HTERT RPE-1 (cell line): ENCODE measurements around the gene MAP2K5.
"Not testable (repeated sequence)": the region's sequence is repeated elsewhere in the genome, so short reads cannot be mapped to it uniquely, and the experiment has no call there.

Experiments
- in situ Hi-C: fragments of 300-500 bp; cut with MboI; formaldehyde crosslinking; loops from 4 replicates; pipeline ENCODE4 v1.14.3; 2020; ENCODE audit warnings: low sequenced_read_pairs

The MAP2K5 gene

DNA sequence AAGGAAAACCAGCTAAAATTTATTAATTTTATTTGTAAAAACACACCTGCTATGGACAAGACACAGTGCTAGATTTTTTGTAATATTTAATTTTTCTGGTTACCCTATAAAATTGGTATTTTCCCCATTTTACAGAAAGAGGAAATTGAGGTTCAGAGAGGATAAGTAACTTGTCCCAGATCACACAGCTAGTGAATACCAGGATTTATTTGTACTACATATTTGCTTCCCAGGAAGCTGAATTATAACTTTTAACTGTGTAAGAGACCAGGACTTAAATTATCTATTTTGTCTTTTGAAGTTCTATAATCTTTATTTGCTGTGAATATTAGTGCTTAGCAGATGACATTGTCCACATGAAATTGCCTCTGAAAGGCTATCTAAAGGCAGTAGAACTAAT lies 49.7 kb downstream of the MAP2K5 start:
- in situ Hi-C loops: no loop called here

DNA sequence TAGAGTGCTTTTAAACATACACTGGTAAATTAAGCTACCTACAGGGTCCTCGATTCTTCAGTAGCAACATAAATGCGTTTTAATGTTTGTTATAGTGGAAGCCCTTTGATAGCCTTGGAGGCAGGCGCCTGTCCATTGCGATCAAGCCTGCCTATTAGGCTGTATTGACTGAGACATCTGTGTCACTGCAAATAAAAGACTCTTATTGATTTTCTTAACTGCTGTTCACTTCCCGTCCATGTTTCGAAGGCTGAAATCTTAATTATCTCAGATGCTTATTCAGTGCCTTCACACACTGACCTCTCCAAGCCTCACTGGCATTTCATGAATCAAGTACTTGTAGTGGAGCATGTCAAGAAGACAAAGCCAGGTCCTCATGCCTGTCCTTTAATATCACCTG lies 51.1 kb downstream of the MAP2K5 start:
- in situ Hi-C loops: no loop called here

DNA sequence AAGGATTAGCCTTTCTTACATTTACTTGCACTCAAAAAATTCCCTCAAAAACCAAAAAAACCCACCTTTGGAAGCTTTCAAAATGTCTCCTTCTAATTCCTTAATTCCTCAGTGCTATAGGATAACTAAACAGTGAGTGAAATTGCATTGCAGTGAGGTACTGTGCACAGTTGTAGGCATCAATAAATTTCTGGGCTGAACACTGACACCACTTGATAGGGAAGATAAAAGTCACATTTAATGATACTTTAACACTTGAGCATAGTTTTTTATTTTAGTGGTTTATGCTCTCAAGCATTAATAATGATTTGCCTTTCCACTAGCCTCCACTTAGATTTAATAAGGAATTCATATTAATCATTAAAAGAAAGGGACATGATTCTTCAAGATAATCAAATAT lies 52.3 kb downstream of the MAP2K5 start:
- in situ Hi-C loops: no loop called here

DNA sequence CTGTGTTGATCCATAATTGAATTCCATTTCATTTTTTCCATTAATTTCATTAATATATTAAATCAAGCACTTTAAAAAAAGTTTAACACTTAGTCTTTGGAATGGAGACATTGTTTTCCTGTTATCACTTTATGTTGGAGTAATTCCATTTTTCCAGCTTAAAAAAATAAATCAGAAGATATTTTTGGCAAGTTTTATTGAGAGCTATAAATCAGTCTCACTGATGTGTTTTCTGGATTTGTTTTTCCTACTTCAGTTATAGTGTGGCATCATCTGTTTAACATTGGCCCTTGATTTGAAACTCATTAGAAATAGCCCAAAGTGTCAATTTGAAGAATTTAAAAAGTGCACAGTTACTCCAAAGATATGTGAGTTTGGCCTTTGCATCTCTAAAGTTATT lies 53.1 kb downstream of the MAP2K5 start:
- in situ Hi-C loops: no loop called here

DNA sequence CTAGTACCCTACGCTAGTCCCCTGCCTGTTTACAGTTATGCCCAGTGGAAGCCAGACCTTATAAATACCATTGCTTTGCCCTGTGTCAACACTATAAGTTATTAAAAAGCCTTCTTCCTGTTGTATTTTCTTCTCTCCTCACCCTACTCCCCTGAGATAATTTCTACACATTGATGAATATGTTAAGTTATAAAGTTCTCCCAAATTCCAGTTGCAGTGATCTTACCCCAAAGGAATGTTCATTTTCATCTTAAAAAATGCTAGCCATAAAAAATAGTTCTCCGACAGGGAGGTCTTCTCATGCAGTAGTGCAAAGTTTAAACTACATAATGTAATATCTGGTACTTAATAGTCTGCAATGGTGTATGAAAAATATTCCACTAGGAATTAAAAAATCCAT lies 58.6 kb downstream of the MAP2K5 start:
- in situ Hi-C loops: no loop called here

DNA sequence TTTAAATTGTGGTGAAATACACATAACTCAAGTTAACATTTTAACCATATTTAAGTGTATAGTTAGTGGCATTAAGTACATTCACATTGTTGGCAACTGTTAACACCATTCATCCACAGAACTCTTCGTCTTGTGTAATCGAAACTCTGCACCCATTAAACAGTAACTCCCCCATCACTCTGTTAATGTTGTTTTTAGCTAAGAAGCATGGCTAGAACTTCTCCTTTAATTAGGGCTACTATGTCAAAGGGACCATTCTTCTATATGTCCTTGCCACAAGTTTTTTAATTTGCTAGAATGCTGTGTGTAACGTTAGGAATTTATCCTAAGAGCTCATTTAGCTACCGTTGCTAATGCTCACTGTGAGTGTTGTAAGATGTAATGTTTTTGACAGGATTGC lies 60.6 kb downstream of the MAP2K5 start:
- in situ Hi-C loops: no loop called here

DNA sequence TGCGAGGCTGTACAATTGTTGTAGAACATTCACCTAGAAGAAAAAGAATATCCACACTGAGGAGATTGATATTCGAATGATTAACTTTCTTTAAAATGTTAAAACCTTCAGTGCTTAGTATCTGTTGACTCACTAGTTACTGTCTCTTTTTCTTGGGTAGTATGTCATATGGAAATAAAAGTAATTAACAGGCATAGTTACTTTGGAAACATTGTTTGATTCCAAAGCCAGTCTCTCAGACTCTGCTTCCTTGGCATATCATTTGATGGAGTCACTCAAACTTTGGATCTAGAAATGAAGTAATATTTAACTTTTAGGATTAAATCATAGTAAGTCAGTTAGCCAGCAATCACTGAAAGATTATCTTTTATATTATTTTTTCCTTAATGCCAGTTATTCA lies 63.4 kb downstream of the MAP2K5 start:
- in situ Hi-C loops: no loop called here

DNA sequence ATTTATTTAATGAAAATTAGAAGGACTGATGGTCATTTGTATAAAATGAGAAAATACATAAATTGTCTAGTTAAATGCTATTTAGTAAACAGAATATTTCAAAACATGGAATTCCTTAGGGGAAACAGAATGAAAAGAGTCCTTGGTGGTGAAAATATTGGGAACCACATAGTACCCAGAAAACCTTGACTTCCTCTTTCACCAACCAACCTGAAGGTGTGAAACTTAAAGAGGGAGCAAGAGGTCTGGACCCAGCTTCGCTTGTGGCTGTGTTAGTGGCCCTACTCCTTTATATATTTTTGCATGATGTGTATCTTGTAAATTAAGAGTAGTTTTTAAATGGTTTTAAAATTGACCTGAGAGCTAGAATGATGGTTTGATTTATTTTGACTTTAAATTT lies 64.2 kb downstream of the MAP2K5 start:
- in situ Hi-C loops: no loop called here

DNA sequence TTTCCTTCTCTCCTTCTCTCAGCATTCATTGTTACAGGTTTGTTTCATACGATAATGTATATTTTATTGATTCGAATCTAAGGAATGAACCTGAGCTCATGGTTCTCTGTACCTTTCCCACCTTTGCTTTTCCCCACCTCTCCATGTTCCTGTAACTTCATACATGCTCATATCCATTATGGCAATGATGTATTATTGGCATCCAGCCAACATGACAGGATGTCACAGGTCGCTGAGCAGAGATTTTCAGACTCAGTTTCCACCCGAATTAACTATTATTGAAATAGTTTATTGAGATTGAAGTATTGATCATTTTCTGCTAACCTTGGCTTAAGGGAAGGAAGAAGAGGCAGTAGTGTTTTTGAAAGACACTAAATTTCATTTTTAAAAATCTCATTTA lies 64.8 kb downstream of the MAP2K5 start:
- in situ Hi-C loops: no loop called here

DNA sequence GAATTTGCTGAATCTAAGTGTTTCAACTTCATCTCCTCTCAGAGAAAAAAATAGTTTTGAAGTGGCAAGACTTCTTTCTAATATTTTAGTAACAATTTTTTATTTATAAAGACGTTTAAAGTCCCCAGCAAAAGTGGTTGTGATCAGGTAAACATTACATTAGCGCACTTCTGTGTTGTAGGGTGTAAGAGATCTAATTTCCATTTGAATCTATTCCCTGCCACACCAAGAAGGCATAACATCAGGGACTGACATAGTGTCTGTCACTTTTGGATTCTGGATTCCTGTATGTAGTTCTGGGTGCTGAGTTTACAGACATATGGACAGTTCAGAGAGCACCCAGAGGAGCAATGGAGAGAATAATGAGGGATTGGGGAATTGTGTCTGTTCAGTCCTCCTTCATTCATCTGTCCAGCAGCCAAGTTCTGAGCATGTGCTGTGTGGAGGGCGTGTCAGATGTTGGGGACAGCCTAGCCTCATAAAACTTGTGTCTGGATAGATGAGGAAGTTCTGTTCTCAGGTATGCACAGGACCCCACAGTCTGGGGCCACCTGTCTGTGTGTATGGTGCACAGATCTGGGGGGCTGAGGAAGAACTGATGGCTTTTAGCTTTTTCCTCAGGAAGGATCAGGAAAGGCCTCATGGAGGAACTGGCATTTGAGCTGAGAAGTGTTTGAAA lies 65.6 kb downstream of the MAP2K5 start:
- in situ Hi-C loops: no loop called here

DNA sequence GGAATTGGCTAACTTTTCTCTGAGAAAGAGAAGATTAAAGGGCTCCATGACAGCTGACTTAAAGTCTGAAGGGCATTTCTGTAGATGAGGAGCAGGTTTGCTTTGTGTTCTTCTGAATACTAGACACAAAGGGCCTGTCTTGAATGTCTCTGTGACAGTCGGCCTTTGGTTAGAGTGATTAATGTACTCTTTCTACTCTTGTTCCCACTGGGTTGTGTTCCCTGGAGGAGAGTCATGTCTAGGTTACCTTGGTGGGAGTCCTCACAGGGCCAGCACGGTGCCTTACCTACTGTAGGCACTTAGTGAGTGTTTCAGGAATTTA lies 66.1 kb downstream of the MAP2K5 start:
- in situ Hi-C loops: no loop called here

DNA sequence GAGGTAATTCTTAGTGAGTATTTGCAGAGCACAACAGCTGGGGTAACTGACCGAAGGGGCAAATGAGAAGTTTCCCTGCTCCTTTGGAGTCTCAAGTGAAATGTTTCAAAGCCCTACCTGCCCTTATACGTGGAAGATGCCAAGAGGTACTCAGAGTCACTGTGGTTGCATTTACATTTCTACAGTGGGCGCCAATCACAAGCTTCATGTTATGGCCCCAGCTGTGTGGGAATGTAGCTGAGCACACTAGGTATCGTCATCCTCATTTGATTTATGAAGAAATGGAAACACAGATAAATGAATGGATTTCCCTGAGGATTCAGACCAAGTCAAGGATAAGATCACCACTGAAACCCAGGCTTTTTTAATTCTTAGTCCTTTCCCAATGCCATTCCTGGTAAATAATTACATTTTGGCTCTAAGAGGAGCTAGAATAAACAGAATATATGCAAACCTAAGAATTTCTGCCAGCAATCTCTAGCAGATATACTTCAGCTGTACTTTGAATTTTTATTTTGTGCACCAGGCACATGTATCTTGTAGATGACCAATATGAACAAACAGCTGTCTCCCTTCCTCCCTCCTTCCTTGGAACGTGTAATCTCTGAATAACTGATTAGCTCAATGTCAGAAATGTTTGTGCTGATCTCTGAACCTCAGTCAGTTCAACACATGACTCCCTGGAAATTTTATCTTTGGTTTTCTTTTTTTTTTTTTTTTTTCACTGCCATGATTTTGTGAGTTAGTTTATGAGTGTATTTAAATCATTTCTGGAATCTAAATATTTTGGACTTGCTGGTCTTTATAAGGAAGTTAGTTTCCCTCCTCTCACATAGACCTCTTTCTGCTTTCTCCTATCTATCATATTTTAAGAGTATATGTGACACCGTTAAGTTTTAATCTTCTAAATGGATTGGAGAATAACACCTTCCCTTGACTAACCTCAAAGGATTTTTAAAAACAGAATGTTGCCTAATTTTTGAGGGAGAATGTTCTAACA lies 69.2 kb downstream of the MAP2K5 start:
- in situ Hi-C loops: no loop called here

DNA sequence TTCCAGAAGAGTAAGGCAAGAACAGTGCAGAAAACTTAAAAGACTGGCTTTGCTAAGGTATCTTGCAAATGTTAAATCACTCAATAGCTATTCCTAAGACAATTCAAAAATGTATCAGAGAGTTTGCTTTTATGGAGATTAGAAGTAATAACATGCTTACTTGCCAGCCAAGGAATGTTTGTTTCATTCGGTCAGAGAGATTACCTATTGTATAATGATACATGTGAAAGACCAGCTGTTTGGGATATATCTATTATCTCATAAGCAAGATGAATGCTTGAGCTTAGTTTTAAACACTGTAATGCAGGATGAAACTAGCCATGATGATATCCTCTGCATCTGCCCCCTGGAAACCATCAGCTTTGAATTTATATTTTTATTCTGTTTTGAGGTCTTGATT lies 70.7 kb downstream of the MAP2K5 start:
- in situ Hi-C loops: no loop called here

DNA sequence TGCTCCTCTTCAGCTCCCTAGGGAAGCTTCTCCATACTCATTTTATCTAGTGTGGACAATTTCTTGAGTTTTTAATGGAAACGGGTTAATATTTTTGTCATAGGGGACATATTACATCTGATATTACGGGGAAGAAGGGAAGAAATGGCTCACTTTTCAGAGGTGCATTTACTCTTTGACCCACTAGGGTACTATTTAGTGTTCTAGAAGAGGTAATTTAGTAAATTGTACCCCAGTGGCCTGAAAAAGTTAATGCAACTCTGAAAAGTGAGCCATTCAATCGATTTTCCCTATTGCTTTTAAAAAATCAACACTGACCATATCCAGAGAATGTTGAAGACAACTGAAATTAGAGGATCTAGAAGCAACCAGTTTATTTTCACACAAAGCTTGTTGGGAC lies 71.2 kb downstream of the MAP2K5 start:
- in situ Hi-C loops: no loop called here

DNA sequence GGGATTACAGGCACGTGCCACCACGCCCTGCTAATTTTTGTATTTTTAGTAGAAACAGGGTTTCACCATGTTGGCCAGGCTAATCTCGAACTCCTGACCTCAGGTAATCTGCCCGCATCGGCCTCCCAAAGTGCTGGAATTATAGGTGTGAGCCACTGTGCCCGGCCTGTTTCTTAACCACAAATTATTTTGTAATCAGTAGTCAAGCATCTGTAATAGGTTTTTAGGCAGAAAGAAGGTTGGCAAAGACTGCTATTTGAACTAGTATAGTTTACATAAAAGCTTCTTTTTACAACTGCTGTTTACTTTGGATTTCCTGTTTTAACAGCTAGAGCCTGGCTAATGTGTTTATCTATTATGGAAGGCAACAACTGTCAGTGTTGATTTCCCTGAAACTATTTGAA lies 72.6 kb downstream of the MAP2K5 start:
- in situ Hi-C loops: not testable (repeated sequence)

DNA sequence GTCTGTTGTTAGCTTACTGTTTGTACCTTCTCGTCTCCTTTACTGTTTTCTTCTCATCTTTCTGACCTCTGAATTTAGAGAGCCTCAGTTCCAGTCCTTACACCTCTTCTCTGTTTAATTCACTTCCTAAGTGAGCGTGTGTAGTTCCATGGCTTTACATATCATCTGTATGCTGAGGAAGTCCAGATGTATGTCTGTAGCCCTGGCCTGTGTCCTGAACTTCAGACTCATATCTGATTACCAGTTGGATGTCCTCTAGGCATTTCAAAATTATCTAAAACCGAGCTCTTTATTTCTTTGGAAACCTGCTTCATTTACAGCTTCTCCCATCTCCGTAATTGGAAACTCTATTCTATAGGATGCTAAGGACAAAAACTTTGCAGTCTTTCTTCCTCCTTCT lies 75.8 kb downstream of the MAP2K5 start:
- in situ Hi-C loops: no loop called here

DNA sequence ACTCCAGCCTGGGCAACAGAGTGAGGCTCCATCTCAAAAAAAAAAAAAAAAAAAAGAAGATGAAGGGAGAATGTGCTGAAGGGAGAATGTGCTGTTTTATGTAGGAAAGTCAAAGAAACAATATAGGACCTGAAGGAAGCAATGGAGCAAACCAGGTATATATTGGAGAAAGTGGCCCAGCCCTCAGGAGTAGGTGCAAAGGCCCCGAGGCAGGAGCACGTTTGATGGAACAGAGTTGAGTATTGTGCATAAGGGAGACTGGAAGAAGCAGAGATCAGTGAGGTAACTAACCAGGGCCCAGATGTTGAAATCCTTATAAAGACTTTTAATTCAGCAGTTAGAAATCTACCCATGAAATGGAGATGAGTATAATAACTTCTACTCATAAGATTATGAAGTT lies 79.6 kb downstream of the MAP2K5 start:
- in situ Hi-C loops: no loop called here

DNA sequence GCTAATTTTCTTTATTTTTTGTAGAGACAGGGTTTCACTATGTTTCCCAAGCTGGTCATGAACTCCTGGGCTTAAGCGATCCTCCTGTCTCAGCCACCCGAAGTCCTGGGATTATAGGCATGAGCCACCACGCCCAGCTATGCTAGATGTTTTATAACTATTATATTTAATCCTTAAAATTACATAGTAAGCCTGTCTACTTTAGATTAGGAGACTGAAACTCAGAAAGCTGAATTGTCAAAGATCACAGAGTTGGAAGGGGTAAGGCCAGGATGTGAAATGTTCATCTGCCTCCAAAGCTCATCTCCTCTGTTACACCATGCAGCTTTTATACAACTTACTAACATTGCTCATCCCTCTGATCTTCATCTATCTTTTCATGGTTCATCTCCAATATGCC lies 89.8 kb downstream of the MAP2K5 start:
- in situ Hi-C loops: no loop called here

DNA sequence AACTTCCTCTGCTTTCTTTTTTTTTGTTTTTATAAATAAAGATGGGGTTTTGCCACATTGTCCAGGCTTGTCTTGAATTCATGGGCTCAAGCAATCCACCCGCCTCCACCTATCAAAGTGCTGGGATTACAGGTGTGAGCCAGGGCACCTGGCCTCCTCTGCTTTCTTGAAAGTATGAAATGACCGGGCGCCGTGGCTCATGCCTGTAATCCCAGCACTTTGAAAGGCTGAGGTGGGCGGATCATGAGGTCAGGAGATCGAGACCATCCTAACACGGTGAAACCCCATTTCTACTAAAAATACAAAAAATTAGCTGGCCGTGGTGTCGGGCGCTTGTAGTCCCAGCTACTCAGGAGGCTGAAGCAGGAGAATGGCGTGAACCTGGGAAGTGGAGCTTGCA lies 93.4 kb downstream of the MAP2K5 start:
- in situ Hi-C loops: not testable (repeated sequence)

DNA sequence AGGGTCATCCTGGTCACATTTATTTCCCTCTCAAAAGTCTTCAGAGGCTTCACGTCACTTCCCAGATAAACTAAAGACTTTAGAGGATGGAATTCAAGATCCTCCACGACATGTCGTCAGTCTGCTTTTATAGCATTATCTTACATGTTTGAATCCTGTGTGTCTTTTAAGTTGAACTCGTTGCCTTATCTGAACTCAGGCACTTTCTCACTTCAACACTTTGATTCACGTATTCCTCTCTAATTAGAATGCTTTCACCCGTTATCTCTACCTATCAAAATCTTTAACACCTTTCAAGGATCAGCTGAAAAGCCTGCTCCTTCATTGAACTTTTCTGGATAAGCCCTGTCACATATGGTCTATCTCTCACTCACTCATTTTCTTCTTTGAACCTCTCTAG lies 97.1 kb downstream of the MAP2K5 start:
- in situ Hi-C loops: no loop called here

DNA sequence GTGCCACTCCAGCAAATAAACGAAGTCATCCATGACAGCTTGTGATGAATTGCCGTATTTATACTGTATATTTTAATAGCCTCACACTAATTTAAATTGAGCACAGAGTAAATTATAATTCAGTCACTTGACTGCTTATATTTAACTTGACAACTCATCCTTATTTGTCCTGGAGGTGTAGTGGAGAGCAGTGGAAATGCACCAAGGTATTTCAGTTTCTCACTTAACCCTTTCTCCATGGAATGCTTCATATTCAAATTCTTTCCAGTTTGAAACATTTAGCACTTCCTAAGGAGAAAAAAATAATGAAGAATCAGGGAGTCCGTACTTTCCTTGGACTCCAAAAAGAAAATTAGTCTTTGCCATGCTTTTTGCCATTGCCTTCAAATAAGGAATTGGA lies 99.0 kb downstream of the MAP2K5 start:
- in situ Hi-C loops: no loop called here

DNA sequence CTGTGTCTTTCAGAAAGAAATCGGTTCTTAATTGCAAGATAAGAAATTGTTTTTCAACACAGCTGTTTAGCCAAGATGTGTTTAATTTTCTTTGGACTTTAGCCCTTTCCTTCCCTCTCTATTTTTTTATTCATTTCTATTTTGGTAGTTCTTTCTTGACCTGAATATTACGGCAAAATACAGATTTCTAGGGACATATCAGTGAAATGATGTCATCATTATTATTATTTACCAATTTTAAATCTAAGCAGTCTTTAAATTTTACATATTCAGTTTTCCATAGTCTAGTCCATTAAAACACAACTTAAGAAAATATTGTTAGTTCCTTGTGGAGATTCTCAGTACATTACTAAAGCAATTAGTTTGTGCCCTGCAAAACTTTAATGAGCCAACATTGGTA lies 104.3 kb downstream of the MAP2K5 start:
- in situ Hi-C loops: no loop called here
